SIG-M5 treated with dmso at 0.1 percent for 504 hours (cell line): ENCODE measurements around the gene OR2A1.
"Not testable (repeated sequence)": the region's sequence is repeated elsewhere in the genome, so short reads cannot be mapped to it uniquely, and the experiment has no call there.

Source experiments
- DNase-seq: peaks from one replicate; lab custom pipeline; 2025; ENCODE audit not compliant: unreplicated experiment; lab: John Stamatoyannopoulos, UW

The OR2A1 gene

DNA sequence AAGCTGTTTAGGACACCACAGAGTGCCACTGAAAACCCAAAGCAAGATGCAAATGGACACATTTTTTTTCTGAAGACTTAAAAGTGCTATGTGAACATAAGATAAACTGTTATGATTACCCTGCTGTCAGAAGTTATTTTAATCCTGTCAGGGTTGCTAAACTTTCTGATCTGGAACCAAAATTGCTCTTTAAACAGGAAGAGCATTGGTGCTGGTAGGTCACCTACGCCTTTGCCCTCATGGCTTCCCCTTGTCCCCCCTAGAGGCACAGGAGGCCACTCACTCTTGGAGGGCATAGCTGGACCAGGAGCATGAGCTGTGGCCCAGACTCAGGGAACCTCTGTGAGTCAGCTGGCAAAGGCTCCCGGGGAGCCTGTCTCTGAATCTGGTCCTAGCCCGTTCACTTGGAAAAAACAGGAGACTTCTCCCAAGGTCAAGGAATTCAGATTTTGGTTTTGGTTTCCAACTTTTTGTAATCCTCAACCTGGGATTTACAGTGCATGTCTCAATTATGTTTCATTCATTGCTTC is 9.5 kb downstream of the OR2A1 start:
- DNase-seq, result not testable (repeated sequence)

DNA sequence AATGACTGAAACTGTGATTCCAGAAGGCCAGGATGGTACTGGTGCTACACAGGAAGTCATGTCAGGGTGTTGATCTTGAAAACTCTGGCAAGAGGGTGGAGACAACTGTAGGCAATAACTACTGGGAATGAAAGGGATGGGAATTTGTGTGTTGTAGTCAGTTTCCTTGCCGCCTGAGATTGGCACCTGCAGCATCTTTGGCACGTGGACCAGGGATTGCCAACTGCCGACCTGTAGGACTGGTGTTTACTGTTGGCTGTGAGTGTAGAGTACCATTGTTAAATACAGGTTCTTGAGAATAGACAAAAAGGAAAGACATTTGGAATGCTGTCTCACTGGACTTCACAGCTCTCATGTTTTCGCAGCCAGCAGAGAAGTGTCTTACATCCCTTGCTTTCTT is 11.1 kb downstream of the OR2A1 start:
- not testable (repeated sequence) for DNase-seq

DNA sequence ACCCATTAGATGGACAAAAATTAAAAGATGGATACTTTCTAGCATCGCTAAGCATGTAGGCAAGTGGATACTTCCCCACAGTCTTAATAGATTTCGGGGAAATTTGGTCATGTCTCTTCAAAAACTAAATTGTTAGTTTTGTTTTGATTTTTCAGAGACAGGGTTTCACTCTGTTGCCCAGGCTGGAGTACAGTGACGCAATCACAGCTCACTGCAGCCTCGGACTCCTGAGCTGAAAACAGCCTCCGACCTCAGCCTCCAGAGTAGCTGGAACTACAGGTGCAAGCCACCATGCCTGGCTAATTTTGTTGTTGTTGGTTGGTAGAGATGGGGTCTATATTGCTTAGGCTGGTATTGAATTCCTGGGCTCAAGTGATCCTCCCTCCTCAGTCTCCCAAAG is 13.6 kb downstream of the OR2A1 start:
- DNase-seq, result not testable (repeated sequence)

DNA sequence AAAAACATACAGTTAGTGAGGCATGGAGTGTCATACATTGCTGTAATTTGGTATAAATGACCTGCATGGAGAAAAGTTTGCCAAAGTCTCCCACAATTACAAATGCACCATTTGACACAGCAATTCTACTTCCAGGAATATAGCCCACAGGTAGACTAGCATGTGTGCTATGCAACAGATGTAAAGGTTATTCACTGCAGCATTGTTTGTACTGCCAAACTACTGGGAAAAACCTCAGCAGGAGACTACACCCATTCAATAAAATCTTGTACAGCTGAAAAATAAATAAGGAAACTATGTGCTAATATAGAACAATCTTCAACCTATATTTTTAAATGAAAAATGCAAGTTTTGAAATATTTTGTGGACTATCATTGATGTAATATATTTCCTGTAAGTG is 17.8 kb downstream of the OR2A1 start:
- not testable (repeated sequence) for DNase-seq

DNA sequence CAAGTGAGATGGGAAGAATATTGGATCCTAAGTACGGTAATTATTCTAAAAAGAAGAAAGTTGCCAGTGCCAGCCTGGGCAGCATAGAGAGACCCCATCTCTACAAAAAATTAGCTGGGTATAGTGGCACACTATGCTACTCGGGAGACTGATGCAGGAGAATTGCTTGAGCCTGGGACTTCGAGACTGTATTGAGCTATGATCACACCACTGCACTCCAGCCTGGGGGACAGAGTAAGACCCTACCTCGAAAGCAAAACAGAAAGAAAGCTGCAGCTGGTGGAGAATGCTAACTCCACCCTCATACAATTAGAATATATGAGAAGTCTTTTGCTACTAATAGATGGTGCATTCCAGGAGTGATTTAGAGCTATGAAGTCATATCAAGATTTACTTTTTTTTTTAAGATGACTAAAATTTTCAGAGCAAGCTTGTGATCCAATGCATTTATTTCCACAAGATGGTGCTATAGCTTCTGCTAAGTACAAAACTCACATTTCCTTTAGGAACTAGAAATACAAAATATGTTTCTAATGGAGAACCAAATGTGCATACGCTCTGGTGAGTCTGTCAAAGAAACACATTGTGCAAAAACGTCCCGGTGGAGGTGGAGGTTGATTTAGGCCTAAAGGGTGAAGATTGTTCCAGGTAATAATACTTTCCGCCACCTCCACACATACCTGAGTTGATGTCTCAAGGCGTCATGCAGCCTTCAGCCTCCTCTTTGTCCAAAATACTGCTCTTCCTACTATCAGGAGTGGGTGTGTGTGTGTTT is 19.2 kb downstream of the OR2A1 start:
- DNase-seq, result not testable (repeated sequence)

DNA sequence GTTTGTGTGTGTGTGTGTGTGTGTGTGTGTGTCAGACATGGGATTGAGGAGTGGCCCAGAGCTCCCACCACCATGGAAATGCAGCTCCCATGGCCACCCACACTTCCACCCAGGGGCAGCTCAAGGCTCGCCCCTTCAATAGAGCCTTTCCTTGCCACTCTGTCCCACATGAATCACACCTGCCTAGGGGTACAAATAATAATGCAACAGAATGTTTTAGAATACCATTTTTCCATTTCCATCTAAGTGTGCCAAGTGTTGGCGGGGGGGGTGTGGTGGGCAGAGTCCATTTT is 19.7 kb downstream of the OR2A1 start:
- DNase-seq, result not testable (repeated sequence)

DNA sequence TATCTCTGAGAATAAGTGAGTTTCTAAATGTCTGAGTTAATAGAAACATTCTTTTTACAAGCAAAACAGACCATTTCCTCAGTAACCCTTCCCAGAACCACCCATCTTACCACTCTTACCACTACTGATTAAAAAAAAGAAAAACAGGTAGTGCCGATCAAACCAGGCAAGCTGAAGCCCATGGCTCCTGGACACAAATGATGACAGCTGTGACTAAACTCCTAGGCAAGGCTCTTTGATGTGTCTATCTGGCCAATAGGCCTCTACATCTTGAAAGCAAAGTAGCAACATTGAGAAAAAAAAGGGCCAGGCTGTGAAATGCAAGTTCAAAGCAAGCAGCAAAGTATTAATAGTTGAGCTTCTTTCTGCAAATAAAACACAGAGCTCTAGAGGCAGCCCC is 36.4 kb downstream of the OR2A1 start:
- DNase-seq, result not testable (repeated sequence)

DNA sequence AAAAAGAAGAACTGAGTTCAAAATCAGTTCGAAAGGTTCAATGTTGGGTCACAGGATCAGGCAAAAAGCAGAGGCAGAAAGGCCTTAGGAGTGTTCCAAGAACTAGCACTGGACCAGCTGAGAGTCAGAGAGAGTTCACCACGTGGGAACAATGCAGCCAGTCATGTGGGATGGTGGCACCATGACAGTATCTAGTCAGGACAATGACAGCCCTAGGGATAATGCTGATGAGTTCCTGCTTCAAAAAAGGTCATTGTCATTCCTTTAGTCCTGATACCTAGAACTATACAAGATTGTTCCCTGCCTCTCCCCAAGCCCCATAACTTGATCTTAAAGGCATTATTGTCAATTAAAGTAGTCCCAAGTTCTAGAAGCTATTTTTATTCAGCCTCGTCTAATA is 39.4 kb downstream of the OR2A1 start:
- DNase-seq, result not testable (repeated sequence)

DNA sequence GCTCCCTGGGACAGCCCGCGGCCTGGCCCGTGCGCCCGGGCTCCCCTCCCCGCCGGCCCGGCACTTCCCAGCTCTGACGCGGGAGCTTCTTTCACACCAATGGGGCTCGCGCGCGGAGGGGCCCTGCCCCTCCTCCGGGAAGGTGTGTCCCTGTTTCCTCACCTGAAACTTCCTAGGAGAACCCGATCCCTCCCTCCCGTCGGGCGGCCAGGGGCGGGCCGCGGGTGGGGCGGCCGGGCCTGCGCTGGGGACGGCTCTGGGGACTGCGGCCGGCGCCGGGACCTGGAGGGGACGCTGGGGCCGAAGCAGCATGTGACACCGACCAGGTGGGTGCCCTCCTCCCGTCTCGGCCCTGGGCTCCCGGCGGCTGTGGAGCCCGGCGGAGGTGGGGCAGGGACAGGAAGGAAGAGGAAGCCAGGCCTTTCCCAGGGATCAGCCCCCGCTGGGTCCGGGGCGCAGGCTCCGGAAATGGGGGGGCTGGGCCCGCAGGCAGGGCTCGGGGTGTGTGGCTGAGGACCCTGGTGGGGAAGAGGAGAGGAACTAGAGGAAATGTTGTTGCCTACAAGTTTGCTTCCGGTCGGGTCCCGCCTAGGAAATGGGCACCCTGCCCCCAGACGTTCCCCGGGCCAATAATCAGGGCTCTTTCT is 43.1 kb downstream of the OR2A1 start, which contains the start of gene ARHGEF5:
Gene ARHGEF5 (plus strand): TSS at position 227 of the 647 bp plus-strand sequence. CDS start 7,268 bp downstream, outside the sequence.
- not testable (repeated sequence) for DNase-seq

DNA sequence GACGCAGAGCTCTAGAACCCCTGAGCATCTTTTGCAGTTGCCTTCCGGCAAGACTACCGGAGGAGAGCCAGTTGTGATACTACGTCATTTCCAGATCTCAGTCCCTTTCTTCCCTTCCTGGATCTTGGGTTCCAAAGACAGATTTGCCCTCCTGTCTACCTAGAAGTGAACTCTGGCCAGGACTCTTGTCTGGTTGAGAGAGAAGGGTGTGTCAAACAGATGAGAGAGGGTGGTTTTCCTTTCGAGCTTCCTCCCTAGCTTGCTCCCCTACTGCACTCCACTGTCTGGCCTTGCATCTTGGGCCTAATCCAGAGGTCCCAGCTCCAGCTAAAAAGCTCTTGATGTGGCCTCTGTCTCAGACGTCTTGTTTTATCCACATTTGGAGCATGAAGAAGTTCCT is 44.0 kb downstream of the OR2A1 start:
- not testable (repeated sequence) for DNase-seq

DNA sequence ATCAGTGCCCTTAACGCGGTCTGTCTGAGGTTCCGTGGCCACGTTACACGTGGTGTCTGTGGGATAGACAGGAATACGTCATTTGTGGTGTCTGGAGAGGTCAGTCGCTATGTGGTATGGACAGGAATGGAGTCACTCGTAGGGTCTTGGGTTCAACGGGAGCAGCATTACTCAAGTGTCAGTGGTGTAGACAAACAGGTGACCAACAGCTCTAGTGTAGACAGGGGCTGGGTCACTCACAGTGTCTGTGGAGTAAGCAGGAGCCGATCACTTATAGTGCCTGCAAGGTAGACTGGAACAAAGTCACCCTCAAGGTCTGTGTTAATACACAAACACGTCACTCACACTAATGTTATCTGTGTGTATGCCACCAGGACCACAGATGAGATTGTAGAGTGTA is 44.6 kb downstream of the OR2A1 start:
- not testable (repeated sequence) for DNase-seq

DNA sequence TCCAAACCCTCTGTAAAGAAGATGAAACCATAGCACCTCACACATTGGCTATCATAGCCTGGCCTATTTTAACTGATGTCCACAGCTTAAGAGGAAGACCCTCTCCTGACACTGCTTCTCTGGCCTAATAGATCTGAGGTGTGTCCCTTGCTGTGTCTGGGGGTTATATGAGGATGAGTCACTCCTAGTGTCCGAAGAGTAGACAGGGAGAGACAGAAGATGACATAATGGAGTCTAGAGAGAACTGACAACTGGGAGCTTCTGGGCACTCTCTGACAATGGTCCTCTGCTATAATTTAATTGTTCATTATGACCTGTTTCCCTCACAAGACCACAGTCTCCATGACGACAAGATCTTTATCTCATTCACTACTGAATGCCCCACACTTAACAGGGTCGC is 49.8 kb downstream of the OR2A1 start:
- not testable (repeated sequence) for DNase-seq

DNA sequence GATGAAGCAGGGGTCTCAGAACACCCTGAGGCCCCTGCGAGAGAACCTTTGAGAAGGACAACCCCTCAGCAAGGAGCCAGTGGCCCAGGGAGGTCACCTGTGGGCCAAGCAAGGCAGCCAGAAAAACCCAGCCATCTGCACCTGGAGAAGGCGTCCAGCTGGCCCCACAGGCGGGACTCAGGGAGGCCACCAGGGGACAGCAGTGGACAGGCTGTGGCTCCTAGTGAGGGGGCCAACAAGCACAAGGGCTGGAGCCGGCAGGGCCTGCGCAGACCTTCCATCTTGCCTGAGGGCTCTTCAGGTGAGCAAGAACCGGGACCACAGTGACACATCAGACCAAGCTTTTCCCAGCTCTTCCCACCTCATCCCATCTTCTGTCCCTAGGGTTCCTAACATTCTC is 53.3 kb downstream of the OR2A1 start:
- not testable (repeated sequence) for DNase-seq

DNA sequence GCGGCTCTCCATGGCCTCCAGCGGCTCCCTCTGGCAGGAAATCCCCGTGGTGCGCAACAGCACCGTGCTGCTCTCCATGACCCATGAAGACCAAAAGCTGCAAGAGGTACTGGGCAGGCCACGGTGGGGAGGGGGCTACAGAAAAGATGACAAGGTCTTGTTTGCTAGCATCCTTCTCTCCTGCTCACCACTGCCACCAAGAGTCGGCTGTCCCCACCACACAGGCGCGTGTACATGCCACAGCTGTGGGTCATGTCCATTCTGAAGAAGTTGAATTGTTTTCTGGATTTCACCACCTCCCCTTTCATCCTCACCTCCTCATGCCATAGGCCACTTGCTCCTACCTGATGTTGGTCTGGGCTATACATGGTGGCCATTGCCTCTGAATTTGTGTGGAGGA is 55.0 kb downstream of the OR2A1 start:
- not testable (repeated sequence) for DNase-seq

DNA sequence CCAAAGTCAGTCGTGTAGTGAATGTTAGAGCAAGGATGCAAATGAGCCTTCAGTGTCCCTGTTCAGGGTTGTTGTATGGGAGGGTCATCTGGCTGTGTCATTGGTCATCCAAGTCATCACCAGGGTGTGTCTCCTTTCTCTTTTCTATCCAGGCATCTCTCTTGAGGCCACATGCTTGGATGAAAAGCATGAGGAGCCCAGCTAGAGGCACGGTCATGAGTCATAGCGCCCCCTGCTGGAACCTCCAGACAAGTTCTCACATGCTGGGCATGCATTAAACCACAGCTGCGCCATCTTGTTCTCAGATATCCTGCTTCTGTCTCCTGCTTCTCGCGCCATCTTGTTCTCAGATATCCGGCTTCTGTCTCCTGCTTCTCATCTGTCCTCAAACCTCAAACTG is 57.0 kb downstream of the OR2A1 start:
- DNase-seq, result not testable (repeated sequence)
